Measurements from ENCODE around the gene CHST14.

Gene CHST14

GRCh38 chr15:40489274-40490175 is 18.7 kb downstream of the CHST14 start:
- DNase-seq: no peak

GRCh38 chr15:40493089-40493840 is 22.5 kb downstream of the CHST14 start:
- peak; percentile 52 for DNase-seq

GRCh38 chr15:40495516-40495915 is 24.7 kb downstream of the CHST14 start:
- DNase-seq: no peak

GRCh38 chr15:40498418-40498817 is 27.6 kb downstream of the CHST14 start:
- DNase-seq: no peak

- no peak for DNase-seq
Measured at GRCh38 chr15:40498891-40499290, 28.1 kb downstream of the CHST14 start.

- no peak for DNase-seq
Measured at GRCh38 chr15:40499931-40500330, 29.1 kb downstream of the CHST14 start.

GRCh38 chr15:40500568-40501330 is 30.0 kb downstream of the CHST14 start:
- DNase-seq: no peak

- DNase-seq: no peak
Measured at GRCh38 chr15:40501487-40501886, 30.7 kb downstream of the CHST14 start.

GRCh38 chr15:40506964-40507571 is 36.3 kb downstream of the CHST14 start:
- DNase-seq: peak; percentile 44

- DNase-seq: no peak
Measured at GRCh38 chr15:40508216-40508615, 37.4 kb downstream of the CHST14 start.

GRCh38 chr15:40510201-40510600 is 39.4 kb downstream of the CHST14 start:
- no peak for DNase-seq

- peak; percentile 6 for DNase-seq
Measured at GRCh38 chr15:40511093-40511471, 40.3 kb downstream of the CHST14 start.

GRCh38 chr15:40511472-40512133 is 40.8 kb downstream of the CHST14 start:
- DNase-seq: peak; percentile 13

- DNase-seq: no peak
Measured at GRCh38 chr15:40512440-40512839, 41.7 kb downstream of the CHST14 start.

- no peak for DNase-seq
Measured at GRCh38 chr15:40513609-40514008, 42.8 kb downstream of the CHST14 start.

- DNase-seq: no peak
Measured at GRCh38 chr15:40516322-40516721, 45.5 kb downstream of the CHST14 start.
